Measurements from ENCODE around the gene TSLP. TPM values are rescaled to one million over a fixed set of nuclear protein-coding genes. Genes with fewer than 3 reads are reported as not detected.

TSLP gene
- 1.4 TPM for total RNA-seq
- 0.60 TPM for polyA plus RNA-seq (ENCODE audit: insufficient read depth, low read depth, low replicate concordance)
- long read RNA-seq, donor 1, result 0 reads
- long read RNA-seq, donor 2, result 0 reads
- long read RNA-seq, donor 3, partial matches to known transcripts, result 0 of 1 reads
- long read RNA-seq, donor 3, other reads (novel, unspliced or antisense), result 0 of 1 reads
- long read RNA-seq, donor 4, result 0 reads
- long read RNA-seq, donor 5, result 0 reads
- long read RNA-seq, donor 6, result 0 reads
- long read RNA-seq, donor 7, partial matches to known transcripts, result 0 of 2 reads
- long read RNA-seq, donor 7, other reads (novel, unspliced or antisense), result 1 of 2 reads
- long read RNA-seq, donor 8, result 0 reads
- long read RNA-seq, donor 9, result 0 reads
- long read RNA-seq, donor 10, result 0 reads

GRCh38 chr5:111071413-111071812, at the start of gene TSLP:
Gene TSLP (plus strand): TSS chr5:111071713. CDS start chr5:111071891, 178 bp downstream.
- Histone ChIP-seq H3K27me3 (ENCODE audit: control insufficient read depth, insufficient read depth, low read length) (peaks cover 37% of the 10 kb centered on the region), H3K4me3 (ENCODE audit: low read length in 3 of 3) (peak within 1 kb of the TSS in 1 of 3 donors; percentile 75), H3K36me3 (ENCODE audit: control insufficient read depth in 2 of 3, insufficient read depth in 3 of 3, low read length in 3 of 3) (no peaks in the 10 kb centered on the region), H3K9ac (ENCODE audit: low read length in 3 of 3) (no peak within 1 kb of the TSS), H3K27ac (ENCODE audit: low read depth in 2 of 2, low read length in 2 of 2) (no peak within 1 kb of the TSS), H3K4me1 (ENCODE audit: control insufficient read depth in 2 of 3, insufficient read depth in 2 of 3, low read depth in 1 of 3, low read length in 3 of 3) (no peaks in the 10 kb centered on the region), H3K9me3 (ENCODE audit: control insufficient read depth in 2 of 3, insufficient read depth in 1 of 3, low read length in 3 of 3) (no peaks in the 10 kb centered on the region)
- DNase-seq (no peak), FAIRE-seq (no peak)
- intact Hi-C loops (cut with DNase I), result no loop called here
- no peak for TF ChIP-seq CTCF (IDR thresholded peaks at IDR 0.05; ENCODE audit: borderline replicate concordance, extremely low read depth, insufficient read depth)

- no peaks in the 10 kb centered on the region for H3K4me1 ChIP-seq (ENCODE audit: control insufficient read depth in 2 of 3, insufficient read depth in 2 of 3, low read depth in 1 of 3, low read length in 3 of 3)
- H3K4me3 ChIP-seq (ENCODE audit: low read length in 3 of 3), result no peak overlapping the region
- no peaks in the 10 kb centered on the region for H3K27me3 ChIP-seq (ENCODE audit: control insufficient read depth, insufficient read depth, low read length)
- no peaks in the 10 kb centered on the region for H3K9me3 ChIP-seq (ENCODE audit: control insufficient read depth in 2 of 3, insufficient read depth in 1 of 3, low read length in 3 of 3)
- FAIRE-seq, result no peak
- no peak for DNase-seq
- H3K27ac ChIP-seq (ENCODE audit: low read depth in 2 of 2, low read length in 2 of 2), result no peak overlapping the region
- TF ChIP-seq CTCF (IDR thresholded peaks at IDR 0.05; ENCODE audit: borderline replicate concordance, extremely low read depth, insufficient read depth), result no peak
- intact Hi-C loops (cut with DNase I), result no loop called here
- no peak overlapping the region for H3K9ac ChIP-seq (ENCODE audit: low read length in 3 of 3)
- H3K36me3 ChIP-seq (ENCODE audit: control insufficient read depth in 2 of 3, insufficient read depth in 3 of 3, low read length in 3 of 3), result no peaks in the 10 kb centered on the region
Measured at GRCh38 chr5:111022301-111022700, 49.2 kb upstream of the TSLP start.

GRCh38 chr5:111028865-111029264, 42.6 kb upstream of the TSLP start:
- no peaks in the 10 kb centered on the region for H3K27me3 ChIP-seq (ENCODE audit: control insufficient read depth, insufficient read depth, low read length)
- intact Hi-C loops (cut with DNase I), result no loop called here
- FAIRE-seq, result no peak
- H3K9ac ChIP-seq (ENCODE audit: low read length in 3 of 3), result no peak overlapping the region
- no peak overlapping the region for H3K4me3 ChIP-seq (ENCODE audit: low read length in 3 of 3)
- no peaks in the 10 kb centered on the region for H3K36me3 ChIP-seq (ENCODE audit: control insufficient read depth in 2 of 3, insufficient read depth in 3 of 3, low read length in 3 of 3)
- no peak for TF ChIP-seq CTCF (IDR thresholded peaks at IDR 0.05; ENCODE audit: borderline replicate concordance, extremely low read depth, insufficient read depth)
- H3K27ac ChIP-seq (ENCODE audit: low read depth in 2 of 2, low read length in 2 of 2), result no peak overlapping the region
- H3K9me3 ChIP-seq (ENCODE audit: control insufficient read depth in 2 of 3, insufficient read depth in 1 of 3, low read length in 3 of 3), result no peaks in the 10 kb centered on the region
- no peaks in the 10 kb centered on the region for H3K4me1 ChIP-seq (ENCODE audit: control insufficient read depth in 2 of 3, insufficient read depth in 2 of 3, low read depth in 1 of 3, low read length in 3 of 3)
- DNase-seq, result no peak

Measured in kidney (tissue), 22 donors.